ENCODE results near the gene GSPT1.

- TF ChIP-seq CTCF (IDR thresholded peaks at IDR 0.05; ENCODE audit: low read depth, low read length) (no peak), EZH2phosphoT487 (IDR thresholded peaks at IDR 0.05; ENCODE audit: low read depth) (no peak)
These were observed 38.4 kb downstream of the GSPT1 start for GRCh38 chr16:11877374-11877773.
